Tibial artery (tissue), 4 donors: ENCODE data around the gene LMNA.

Experiments
- DNase-seq, 2 donors: peaks; one replicate each; pipeline ENCODE4 v3.0.0-alpha.2; 2019
- H3K27ac ChIP-seq, 2 donors: fragments of 200-600 bp; sonication (generic) in 1 of 2; 1 replicate in 1 of 2; 2 replicates in 1 of 2; pipeline ENCODE4 v1.5.1; 2018 to 2019; ENCODE audit warnings: mild to moderate bottlenecking in 1 of 2
- H3K27me3 ChIP-seq, 2 donors: fragments of 200-600 bp; sonication (generic) in 1 of 2; one replicate each; pipeline versions ENCODE4 v1.5.1 to v1.6.0; 2016 to 2019
- H3K36me3 ChIP-seq, 3 donors: fragments of 200-600 bp; sonication (generic) in 2 of 3; one replicate each; pipeline ENCODE4 v1.5.1; 2016 to 2019; ENCODE audit warnings: mild to moderate bottlenecking in 2 of 3
- H3K4me1 ChIP-seq, 4 donors: fragments of 200-600 bp; sonication (generic) in 2 of 4; 1 replicate in 3 of 4; 2 replicates in 1 of 4; pipeline ENCODE4 v1.5.1; 2016 to 2019
- H3K4me3 ChIP-seq, 2 donors: fragments of 200-600 bp; sonication (generic) in 1 of 2; 1 replicate in 1 of 2; 2 replicates in 1 of 2; pipeline ENCODE4 v1.5.1; 2018 to 2019; ENCODE audit warnings: mild to moderate bottlenecking in 2 of 2
- H3K9me3 ChIP-seq, 3 donors: fragments of 200-600 bp; sonication (generic) in 1 of 3; one replicate each; pipeline ENCODE4 v1.5.1; 2016 to 2019
- CTCF ChIP-seq, 2 experiments: fragments of 200-600 bp in 1 of 2; fragments of 450-650 bp in 1 of 2; IDR thresholded peaks; one replicate each; pipeline ENCODE4 v1.5.1; 2017 to 2019; ENCODE audit warnings: antibody characterized with exemption in 2 of 2, mild to moderate bottlenecking in 1 of 2, moderate library complexity in 1 of 2
- intact Hi-C: fragments of 100-400 bp; cut with DNase I; formaldehyde crosslinking; loops from one replicate; pipeline ENCODE4 v1.15.0; 2023; ENCODE audit warnings: low total_unique reads

The LMNA gene

DNA sequence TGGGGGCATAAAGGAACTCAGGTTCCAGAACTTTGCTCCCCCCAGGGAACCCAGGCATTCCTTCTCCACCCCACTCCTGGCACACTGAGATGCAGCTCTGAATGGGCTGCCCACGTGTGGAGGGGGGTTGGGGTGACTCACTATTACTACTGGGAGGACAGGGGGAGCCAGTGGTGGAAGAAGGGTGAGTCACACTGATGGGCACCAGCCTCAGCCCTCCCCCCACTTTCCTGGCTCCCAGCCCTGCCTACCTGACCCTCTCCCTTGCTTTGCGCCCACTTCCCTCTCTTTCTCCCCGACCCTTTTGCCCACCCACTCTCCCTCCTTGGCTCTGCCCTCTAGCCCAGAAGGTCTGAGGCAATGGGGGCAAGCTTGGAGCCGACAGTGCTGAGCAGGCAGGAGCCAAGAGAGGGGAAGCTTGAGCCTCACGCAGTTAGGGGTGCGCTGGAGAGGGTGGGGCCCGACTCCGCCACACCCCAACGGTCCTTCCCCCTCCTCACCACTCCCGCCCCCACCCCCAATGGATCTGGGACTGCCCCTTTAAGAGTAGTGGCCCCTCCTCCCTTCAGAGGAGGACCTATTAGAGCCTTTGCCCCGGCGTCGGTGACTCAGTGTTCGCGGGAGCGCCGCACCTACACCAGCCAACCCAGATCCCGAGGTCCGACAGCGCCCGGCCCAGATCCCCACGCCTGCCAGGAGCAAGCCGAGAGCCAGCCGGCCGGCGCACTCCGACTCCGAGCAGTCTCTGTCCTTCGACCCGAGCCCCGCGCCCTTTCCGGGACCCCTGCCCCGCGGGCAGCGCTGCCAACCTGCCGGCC, at the start of gene LMNA:
Gene LMNA (plus strand): TSS at position 611 of the 818 bp plus-strand sequence. CDS start 208 bp downstream, outside the sequence.
- no peak for TF ChIP-seq CTCF (IDR thresholded peaks at IDR 0.05)
- Histone ChIP-seq H3K27ac (peak within 1 kb of the TSS; percentile 92 to 99), H3K9me3 (no peaks in the 10 kb centered on the region), H3K4me1 (peaks cover 0 to 39% (median 25%) of the 10 kb centered on the region in 4 donors), H3K27me3 (no peaks in the 10 kb centered on the region), H3K36me3 (no peaks in the 10 kb centered on the region), H3K4me3 (peak within 1 kb of the TSS; percentile 78 to 100)
- DNase-seq = peak; percentile 98
- intact Hi-C loops = no loop called here

DNA sequence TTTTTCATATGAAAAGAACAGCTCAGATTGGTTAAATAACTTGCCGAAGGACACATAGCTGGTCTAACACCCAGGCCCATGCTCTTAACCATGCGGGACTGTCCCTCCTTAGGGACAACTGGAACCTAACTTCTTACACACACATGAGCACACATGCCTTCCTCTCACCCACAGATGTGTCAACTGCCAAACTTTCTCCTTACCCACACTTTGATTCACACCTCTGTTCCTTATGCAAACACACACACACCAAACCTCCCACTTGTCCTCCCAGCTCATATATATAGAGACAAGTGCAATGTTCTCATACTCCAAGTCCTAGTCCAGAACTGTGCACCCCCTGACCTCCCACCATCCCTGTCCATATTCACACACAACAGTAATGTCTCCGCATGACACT, 49.3 kb upstream of the LMNA start:
- H3K36me3 ChIP-seq = peaks cover 0 to 13% (median 0%) of the 10 kb centered on the region in 3 donors
- no peak overlapping the region for H3K27ac ChIP-seq
- no peaks in the 10 kb centered on the region for H3K4me1 ChIP-seq
- no peak for TF ChIP-seq CTCF (IDR thresholded peaks at IDR 0.05)
- no peaks in the 10 kb centered on the region for H3K27me3 ChIP-seq
- no peaks in the 10 kb centered on the region for H3K9me3 ChIP-seq
- intact Hi-C loops = no loop called here
- DNase-seq = no peak
- no peak overlapping the region for H3K4me3 ChIP-seq

DNA sequence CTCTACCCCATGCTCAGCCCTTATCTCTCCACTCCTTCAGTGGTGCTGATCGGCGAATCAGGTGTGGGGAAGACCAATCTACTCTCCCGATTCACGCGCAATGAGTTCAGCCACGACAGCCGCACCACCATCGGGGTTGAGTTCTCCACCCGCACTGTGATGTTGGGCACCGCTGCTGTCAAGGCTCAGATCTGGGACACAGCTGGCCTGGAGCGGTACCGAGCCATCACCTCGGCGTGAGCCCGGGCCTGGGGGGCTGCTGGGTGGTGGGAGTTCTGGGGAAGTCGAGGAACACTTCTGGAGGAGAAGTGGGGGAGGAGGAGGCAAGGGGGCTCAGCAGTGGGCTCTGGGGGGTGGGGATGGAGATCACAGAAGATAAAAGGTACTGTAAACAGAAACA, 48.6 kb upstream of the LMNA start:
- H3K9me3 ChIP-seq = no peaks in the 10 kb centered on the region
- no peaks in the 10 kb centered on the region for H3K27me3 ChIP-seq
- DNase-seq = no peak
- TF ChIP-seq CTCF (IDR thresholded peaks at IDR 0.05) = no peak
- H3K4me3 ChIP-seq = no peak overlapping the region
- H3K36me3 ChIP-seq = peaks cover 0 to 13% (median 0%) of the 10 kb centered on the region in 3 donors
- intact Hi-C loops = no loop called here
- H3K27ac ChIP-seq = no peak overlapping the region
- no peaks in the 10 kb centered on the region for H3K4me1 ChIP-seq

DNA sequence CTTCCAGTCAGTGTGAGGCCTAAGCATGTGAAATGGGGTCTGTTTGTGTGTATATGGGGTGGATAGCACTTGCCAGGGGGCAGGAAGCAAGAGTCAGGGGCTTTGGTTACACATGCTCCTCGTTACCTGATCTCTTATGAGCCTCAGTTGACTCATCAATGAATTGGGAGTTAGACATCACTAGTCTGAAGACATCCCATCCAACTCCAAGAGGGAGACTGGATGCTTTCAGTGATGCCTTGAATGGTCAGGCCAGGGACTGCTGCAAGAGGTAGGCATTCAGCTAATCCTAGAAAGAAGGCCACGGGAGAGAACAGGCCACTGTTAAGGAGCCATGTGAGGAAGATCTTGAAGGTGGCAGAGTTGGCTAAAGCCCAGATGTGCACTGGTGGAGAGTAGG, 47.2 kb upstream of the LMNA start:
- Histone ChIP-seq H3K4me3 (no peak overlapping the region), H3K27ac (no peak overlapping the region), H3K27me3 (no peaks in the 10 kb centered on the region), H3K4me1 (no peaks in the 10 kb centered on the region), H3K9me3 (no peaks in the 10 kb centered on the region), H3K36me3 (peaks cover 0 to 13% (median 0%) of the 10 kb centered on the region in 3 donors)
- intact Hi-C loops = no loop called here
- DNase-seq = no peak
- no peak for TF ChIP-seq CTCF (IDR thresholded peaks at IDR 0.05)

DNA sequence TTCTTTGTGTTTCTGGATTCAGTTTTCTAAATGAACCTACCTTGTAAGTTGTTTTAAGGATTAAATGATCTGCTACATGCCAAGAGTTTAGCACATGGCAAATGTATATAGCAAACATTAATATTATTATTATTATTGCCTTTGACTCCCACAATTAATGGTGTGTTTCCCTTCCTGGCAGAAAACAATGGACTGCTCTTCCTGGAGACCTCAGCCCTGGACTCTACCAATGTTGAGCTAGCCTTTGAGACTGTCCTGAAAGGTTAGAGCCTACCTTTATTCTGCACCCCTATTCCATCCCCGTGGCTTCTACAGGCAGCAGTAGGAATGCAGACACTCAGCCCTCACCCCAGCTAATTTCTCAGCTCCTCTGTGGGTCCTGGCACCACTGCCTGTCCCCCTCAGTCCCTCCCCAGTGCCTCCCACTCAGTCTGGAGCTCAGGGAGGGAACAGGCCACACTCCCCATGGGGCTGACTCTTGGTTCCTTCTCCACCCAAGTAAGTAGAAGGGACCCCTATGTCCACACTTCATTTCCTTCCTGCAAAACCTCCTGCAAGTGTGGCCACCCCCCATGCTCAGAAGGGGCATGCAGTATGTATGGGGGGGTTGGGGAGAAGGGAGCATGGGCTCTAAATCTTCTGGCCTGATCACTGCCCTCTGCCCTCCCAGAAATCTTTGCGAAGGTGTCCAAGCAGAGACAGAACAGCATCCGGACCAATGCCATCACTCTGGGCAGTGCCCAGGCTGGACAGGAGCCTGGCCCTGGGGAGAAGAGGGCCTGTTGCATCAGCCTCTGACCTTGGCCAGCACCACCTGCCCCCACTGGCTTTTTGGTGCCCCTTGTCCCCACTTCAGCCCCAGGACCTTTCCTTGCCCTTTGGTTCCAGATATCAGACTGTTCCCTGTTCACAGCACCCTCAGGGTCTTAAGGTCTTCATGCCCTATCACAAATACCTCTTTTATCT, 44.7 kb upstream of the LMNA start:
- peaks cover 0 to 13% (median 0%) of the 10 kb centered on the region in 3 donors for H3K36me3 ChIP-seq
- intact Hi-C loops = no loop called here

More for the DNA sequence above, 44.7 kb upstream of the LMNA start:
- no peak for TF ChIP-seq CTCF (IDR thresholded peaks at IDR 0.05)
- no peak for DNase-seq
- H3K4me1 ChIP-seq = no peaks in the 10 kb centered on the region
- H3K9me3 ChIP-seq = no peaks in the 10 kb centered on the region
- H3K27me3 ChIP-seq = no peaks in the 10 kb centered on the region
- H3K27ac ChIP-seq = no peak overlapping the region
- no peak overlapping the region for H3K4me3 ChIP-seq
